ENCODE data around the gene MRPL27. TPM values are rescaled to one million over a fixed set of nuclear protein-coding genes. Genes with fewer than 3 reads are reported as not detected.
A peak's percentile ranks its signal among the peaks of the same experiment; 100 is the strongest.

MRPL27 gene
- 10 to 100 TPM; 26.4 to 40.7 (median 34.0) TPM for total RNA-seq
- polyA plus RNA-seq: 100 to 1,000 TPM in 1 of 3 donors, 10 to 100 TPM in 2; 85.3 to 102 (median 92.8) TPM
- long read RNA-seq, donor 1, transcript MRPL27-201 (4 exons, 716 nt): major isoform, 41 of 66 reads
- long read RNA-seq, donor 1, partial matches to known transcripts: 21 of 66 reads
- long read RNA-seq, donor 1, other reads (novel, unspliced or antisense): 0 of 66 reads
- long read RNA-seq, donor 2, transcript MRPL27-201 (4 exons, 716 nt): major isoform, 31 of 32 reads
- long read RNA-seq, donor 2, partial matches to known transcripts: 0 of 32 reads
- long read RNA-seq, donor 2, other reads (novel, unspliced or antisense): 0 of 32 reads

- no peaks in the 10 kb centered on the region for H3K9me3 ChIP-seq
- intact Hi-C loops (cut with DNase I; ENCODE audit: low total_unique reads): loop anchor here (10.0 kb wide), 1 partner anchor 102 kb away; the partner anchor contains the start of gene RSAD1
- H3K36me3 ChIP-seq: peaks cover 5 to 38% (median 28%) of the 10 kb centered on the region in 6 donors
- peak; percentile 95 for DNase-seq
- 1 to 2% (median 2%) methylated on average over 33 to 42 of the region's 42 CpGs for WGBS, 5 donors
- peak within 1 kb of the TSS; percentile 52 to 87 (median 75) for H3K4me3 ChIP-seq
- H3K27me3 ChIP-seq (replicated peaks in 1 of 7): no peaks in the 10 kb centered on the region
- TF ChIP-seq POLR2A (IDR thresholded peaks at IDR 0.05) (no peak), POLR2AphosphoS5 (IDR thresholded peaks at IDR 0.05) (peak; percentile 89 to 92 (median 92))
- TF ChIP-seq, protein P1, sequence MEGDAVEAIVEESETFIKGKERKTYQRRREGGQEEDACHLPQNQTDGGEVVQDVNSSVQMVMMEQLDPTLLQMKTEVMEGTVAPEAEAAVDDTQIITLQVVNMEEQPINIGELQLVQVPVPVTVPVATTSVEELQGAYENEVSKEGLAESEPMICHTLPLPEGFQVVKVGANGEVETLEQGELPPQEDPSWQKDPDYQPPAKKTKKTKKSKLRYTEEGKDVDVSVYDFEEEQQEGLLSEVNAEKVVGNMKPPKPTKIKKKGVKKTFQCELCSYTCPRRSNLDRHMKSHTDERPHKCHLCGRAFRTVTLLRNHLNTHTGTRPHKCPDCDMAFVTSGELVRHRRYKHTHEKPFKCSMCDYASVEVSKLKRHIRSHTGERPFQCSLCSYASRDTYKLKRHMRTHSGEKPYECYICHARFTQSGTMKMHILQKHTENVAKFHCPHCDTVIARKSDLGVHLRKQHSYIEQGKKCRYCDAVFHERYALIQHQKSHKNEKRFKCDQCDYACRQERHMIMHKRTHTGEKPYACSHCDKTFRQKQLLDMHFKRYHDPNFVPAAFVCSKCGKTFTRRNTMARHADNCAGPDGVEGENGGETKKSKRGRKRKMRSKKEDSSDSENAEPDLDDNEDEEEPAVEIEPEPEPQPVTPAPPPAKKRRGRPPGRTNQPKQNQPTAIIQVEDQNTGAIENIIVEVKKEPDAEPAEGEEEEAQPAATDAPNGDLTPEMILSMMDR (IDR thresholded peaks at IDR 0.05 in 8 of 11, conservative IDR thresholded peaks at IDR 0.05 in 3 of 11): peak in 1 of 11 experiments; percentile 3
- H3K27ac ChIP-seq: peak within 1 kb of the TSS; percentile 86 to 99 (median 96)
- peaks cover 8 to 43% (median 28%) of the 10 kb centered on the region in 6 donors for H3K4me1 ChIP-seq
Observed at GRCh38 chr17:50372758-50373556, at the start of gene MRPL27, which contains the start of gene EME1. MRPL27 (minus strand) TSS chr17:50373184; CDS start chr17:50373170, 14 bp downstream. EME1 (plus strand) TSS chr17:50373229; CDS start chr17:50375209, 1,980 bp downstream.

- Histone ChIP-seq H3K27ac (peak overlapping the region in 4 of 8 donors; percentile 82 to 87 (median 86)), H3K4me3 (no peak overlapping the region), H3K36me3 (no peaks in the 10 kb centered on the region), H3K9me3 (peaks cover 0 to 8% (median 0%) of the 10 kb centered on the region in 8 donors), H3K4me1 (peaks cover 23 to 69% (median 51%) of the 10 kb centered on the region in 6 donors), H3K27me3 (replicated peaks in 1 of 7) (no peaks in the 10 kb centered on the region)
- 93 to 99% (median 98%) methylated on average over 2 of the region's 2 CpGs for WGBS, 5 donors
- DNase-seq: no peak
- intact Hi-C loops (cut with DNase I; ENCODE audit: low total_unique reads): no loop called here
- TF ChIP-seq POLR2AphosphoS5 (IDR thresholded peaks at IDR 0.05) (no peak), POLR2A (IDR thresholded peaks at IDR 0.05) (no peak)
- TF ChIP-seq, protein P1 (IDR thresholded peaks at IDR 0.05 in 8 of 11, conservative IDR thresholded peaks at IDR 0.05 in 3 of 11): no peak
Observed at GRCh38 chr17:50422738-50423137, 49.8 kb upstream of the MRPL27 start.

DNA sequence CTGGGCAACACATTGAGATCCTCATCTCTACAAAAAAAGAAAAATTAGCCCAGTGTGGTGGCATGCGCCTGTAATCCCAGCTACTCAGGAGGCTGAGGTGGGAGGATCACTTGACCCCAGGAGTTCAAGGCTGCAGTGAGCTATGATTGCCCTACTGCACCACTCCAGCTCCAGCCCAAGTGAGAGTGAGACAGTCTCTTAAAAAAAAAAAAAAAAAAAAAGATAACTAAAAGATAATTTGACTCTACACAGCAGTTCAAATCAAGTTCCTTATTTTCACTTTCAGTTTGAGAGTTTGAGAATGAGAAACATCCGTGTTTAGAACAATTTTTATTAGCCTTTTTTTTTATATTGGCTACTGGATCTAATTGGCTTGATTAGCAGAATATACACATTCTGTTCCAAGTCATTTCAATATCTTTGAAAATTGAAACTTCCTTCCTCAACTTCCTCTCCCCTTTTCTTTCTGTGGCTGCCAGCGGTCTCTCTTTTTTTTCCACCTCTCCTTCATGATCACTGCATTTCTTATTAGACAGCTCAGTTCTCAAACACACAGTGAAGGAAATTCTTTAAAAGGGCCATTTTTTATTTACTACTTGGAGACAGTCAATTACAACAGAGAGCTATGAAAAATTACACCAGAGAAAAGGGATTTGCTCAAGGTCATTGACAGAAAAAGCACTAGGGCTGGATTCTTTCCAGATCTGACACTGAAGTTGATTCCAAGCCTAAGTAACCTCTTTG, 48.5 kb upstream of the MRPL27 start:
- intact Hi-C loops (cut with DNase I; ENCODE audit: low total_unique reads): no loop called here
- 20 to 27% (median 24%) methylated on average over 3 of the region's 3 CpGs for whole genome bisulfite sequencing, 5 donors
- peaks cover 0 to 8% (median 0%) of the 10 kb centered on the region in 8 donors for H3K9me3 ChIP-seq
- H3K4me3 ChIP-seq: peak overlapping the region in 5 of 8 donors; percentile 1 to 48 (median 10)
- no peaks in the 10 kb centered on the region for H3K27me3 ChIP-seq (replicated peaks in 1 of 7)
- H3K4me1 ChIP-seq: peaks cover 11 to 56% (median 39%) of the 10 kb centered on the region in 6 donors
- no peaks in the 10 kb centered on the region for H3K36me3 ChIP-seq
- no peak for DNase-seq
- TF ChIP-seq, protein P1 (IDR thresholded peaks at IDR 0.05 in 8 of 11, conservative IDR thresholded peaks at IDR 0.05 in 3 of 11): no peak
- TF ChIP-seq POLR2A (IDR thresholded peaks at IDR 0.05) (no peak), POLR2AphosphoS5 (IDR thresholded peaks at IDR 0.05) (no peak)
- H3K27ac ChIP-seq: peak overlapping the region; percentile 66 to 89 (median 83)

Measured in spleen (tissue), 13 donors.